ENCODE data around the gene FGF21.
A peak's percentile ranks its signal among the peaks of the same experiment; 100 is the strongest.

The FGF21 gene

DNA sequence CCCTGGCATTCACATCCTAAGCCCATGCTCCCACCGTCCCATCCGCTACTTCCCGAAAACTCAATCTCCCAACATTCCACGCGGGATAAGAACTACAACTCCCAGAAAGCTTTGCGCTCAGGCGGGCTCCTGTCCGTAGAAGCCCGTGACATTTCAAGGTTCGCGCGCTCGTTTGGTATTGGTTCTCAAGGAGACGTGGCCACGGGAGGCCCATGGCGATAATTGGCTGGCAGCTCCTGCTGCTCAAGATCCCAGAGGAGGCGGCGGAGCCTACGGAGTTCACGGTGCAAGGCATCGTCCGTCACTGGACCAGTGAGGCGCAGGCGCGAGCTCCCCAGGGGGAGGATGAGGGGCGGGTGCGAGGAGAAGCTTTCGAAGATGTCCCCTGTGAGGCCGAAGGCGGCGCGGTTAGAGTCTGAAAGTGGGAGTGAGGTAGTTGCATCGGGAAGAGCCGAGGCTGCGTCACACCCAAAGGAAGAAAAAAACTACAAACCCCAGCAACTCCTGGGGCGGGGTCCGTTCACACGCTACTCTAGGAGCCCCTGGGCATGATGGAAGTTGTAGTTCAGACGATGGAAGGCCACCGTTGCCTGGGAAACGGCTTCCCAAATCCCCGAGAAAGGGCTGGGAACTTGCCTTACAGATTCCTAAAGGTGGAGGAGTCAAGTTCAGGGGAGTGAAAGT is 34.6 kb upstream of the FGF21 start:
- no peaks in the 10 kb centered on the region for H3K27me3 Mint-ChIP-seq (ENCODE audit: low read depth)
- peak overlapping the region; percentile 94 for H3K4me3 Mint-ChIP-seq
- H3K36me3 Mint-ChIP-seq (ENCODE audit: low read depth), result peaks cover 8% of the 10 kb centered on the region
- H3K9me3 Mint-ChIP-seq, result peaks cover 12% of the 10 kb centered on the region
- H3K27ac Mint-ChIP-seq, result peak overlapping the region; percentile 99
- peaks cover 22% of the 10 kb centered on the region for H3K4me1 Mint-ChIP-seq (ENCODE audit: low read depth)

- Mint-ChIP-seq H3K27ac (peak overlapping the region; percentile 36), H3K36me3 (ENCODE audit: low read depth) (peaks cover 19% of the 10 kb centered on the region), H3K9me3 (peaks cover 23% of the 10 kb centered on the region), H3K27me3 (ENCODE audit: low read depth) (no peaks in the 10 kb centered on the region), H3K4me3 (no peak overlapping the region), H3K4me1 (ENCODE audit: low read depth) (peaks cover 29% of the 10 kb centered on the region)
Observed at GRCh38 chr19:48722196-48722708, 33.1 kb upstream of the FGF21 start.

GRCh38 chr19:48724796-48725753 is 30.2 kb upstream of the FGF21 start:
- Mint-ChIP-seq H3K4me1 (ENCODE audit: low read depth) (peaks cover 29% of the 10 kb centered on the region), H3K4me3 (peak overlapping the region; percentile 26), H3K9me3 (peaks cover 24% of the 10 kb centered on the region), H3K36me3 (ENCODE audit: low read depth) (peaks cover 25% of the 10 kb centered on the region), H3K27ac (peak overlapping the region; percentile 78), H3K27me3 (ENCODE audit: low read depth) (no peaks in the 10 kb centered on the region)

DNA sequence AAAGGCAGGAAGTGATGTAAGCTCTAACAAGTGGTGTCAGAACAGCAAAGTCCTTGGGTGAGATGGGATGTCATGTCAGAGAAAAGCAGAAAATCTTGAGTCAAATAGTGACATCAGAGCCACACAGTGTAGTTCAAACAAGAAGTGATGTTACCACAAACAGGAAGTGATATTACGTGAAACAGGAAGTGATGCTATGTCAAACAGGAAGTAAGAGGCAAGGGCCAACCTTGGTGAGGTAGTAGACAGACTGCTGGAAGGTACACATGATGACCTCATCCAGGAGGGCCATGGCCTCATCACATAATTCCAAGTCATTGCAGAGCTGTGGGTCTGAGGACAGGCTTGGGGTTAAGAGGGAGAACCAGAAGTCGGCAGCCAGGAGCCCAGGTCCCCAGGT is 28.8 kb upstream of the FGF21 start:
- H3K27ac Mint-ChIP-seq, result peak overlapping the region; percentile 95
- H3K4me3 Mint-ChIP-seq, result peak overlapping the region; percentile 15
- peaks cover 25% of the 10 kb centered on the region for H3K36me3 Mint-ChIP-seq (ENCODE audit: low read depth)
- H3K4me1 Mint-ChIP-seq (ENCODE audit: low read depth), result peaks cover 18% of the 10 kb centered on the region
- H3K9me3 Mint-ChIP-seq, result peaks cover 24% of the 10 kb centered on the region
- peaks cover 3% of the 10 kb centered on the region for H3K27me3 Mint-ChIP-seq (ENCODE audit: low read depth)

- Mint-ChIP-seq H3K36me3 (ENCODE audit: low read depth) (peaks cover 25% of the 10 kb centered on the region), H3K27me3 (ENCODE audit: low read depth) (peaks cover 4% of the 10 kb centered on the region), H3K27ac (no peak overlapping the region), H3K4me3 (no peak overlapping the region), H3K4me1 (ENCODE audit: low read depth) (peaks cover 17% of the 10 kb centered on the region), H3K9me3 (peaks cover 24% of the 10 kb centered on the region)
Observed at GRCh38 chr19:48728911-48729664, 26.2 kb upstream of the FGF21 start.

GRCh38 chr19:48731452-48731851 is 23.9 kb upstream of the FGF21 start:
- Mint-ChIP-seq H3K4me1 (ENCODE audit: low read depth) (peaks cover 3% of the 10 kb centered on the region), H3K27ac (no peak overlapping the region), H3K9me3 (peaks cover 9% of the 10 kb centered on the region), H3K36me3 (ENCODE audit: low read depth) (peaks cover 13% of the 10 kb centered on the region), H3K27me3 (ENCODE audit: low read depth) (peaks cover 4% of the 10 kb centered on the region), H3K4me3 (no peak overlapping the region)

GRCh38 chr19:48734625-48735024 is 20.7 kb upstream of the FGF21 start:
- Mint-ChIP-seq H3K4me1 (ENCODE audit: low read depth) (peaks cover 4% of the 10 kb centered on the region), H3K9me3 (no peaks in the 10 kb centered on the region), H3K27ac (no peak overlapping the region), H3K4me3 (no peak overlapping the region), H3K36me3 (ENCODE audit: low read depth) (no peaks in the 10 kb centered on the region), H3K27me3 (ENCODE audit: low read depth) (peaks cover 4% of the 10 kb centered on the region)

- Mint-ChIP-seq H3K36me3 (ENCODE audit: low read depth) (no peaks in the 10 kb centered on the region), H3K4me3 (no peak overlapping the region), H3K9me3 (no peaks in the 10 kb centered on the region), H3K27me3 (ENCODE audit: low read depth) (peaks cover 8% of the 10 kb centered on the region), H3K4me1 (ENCODE audit: low read depth) (peaks cover 6% of the 10 kb centered on the region), H3K27ac (no peak overlapping the region)
Observed at GRCh38 chr19:48735031-48735615, 20.2 kb upstream of the FGF21 start.

DNA sequence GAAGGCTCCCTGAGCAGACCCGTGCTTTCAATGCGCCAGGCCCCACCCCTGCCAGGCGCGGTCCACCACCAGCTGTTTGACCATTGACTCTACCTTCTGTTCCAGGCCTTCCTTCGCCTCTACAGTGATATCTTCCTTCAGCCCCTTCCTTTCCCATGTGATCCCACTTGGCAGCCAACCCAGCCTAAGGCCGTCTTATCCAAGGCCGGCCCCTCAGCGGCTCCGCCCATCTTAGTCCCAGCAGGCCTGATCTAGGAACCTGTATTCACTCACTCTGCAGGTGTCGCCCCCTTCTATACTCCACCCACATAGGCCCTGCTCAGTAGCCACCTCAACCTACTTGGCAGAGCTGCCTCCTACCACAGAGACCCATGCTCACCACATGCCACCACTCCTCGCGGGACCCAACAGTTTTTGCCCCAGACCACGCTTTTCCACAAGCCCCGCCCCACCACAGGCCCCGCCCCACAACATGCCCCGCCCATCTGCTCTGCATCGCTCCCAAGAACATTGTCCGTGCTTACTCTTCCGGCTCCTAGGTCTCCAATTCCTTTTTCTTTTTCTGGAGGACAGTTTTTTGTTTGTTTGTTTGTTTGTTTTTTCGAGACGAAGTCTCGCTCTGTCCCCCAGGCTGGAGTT is 17.8 kb upstream of the FGF21 start:
- Mint-ChIP-seq H3K4me3 (no peak overlapping the region), H3K36me3 (ENCODE audit: low read depth) (no peaks in the 10 kb centered on the region), H3K4me1 (ENCODE audit: low read depth) (peaks cover 12% of the 10 kb centered on the region), H3K9me3 (no peaks in the 10 kb centered on the region), H3K27me3 (ENCODE audit: low read depth) (peaks cover 12% of the 10 kb centered on the region), H3K27ac (no peak overlapping the region)

GRCh38 chr19:48738557-48739403 is 16.5 kb upstream of the FGF21 start:
- peaks cover 17% of the 10 kb centered on the region for H3K27me3 Mint-ChIP-seq (ENCODE audit: low read depth)
- no peak overlapping the region for H3K27ac Mint-ChIP-seq
- peak overlapping the region; percentile 17 for H3K4me3 Mint-ChIP-seq
- peaks cover 12% of the 10 kb centered on the region for H3K4me1 Mint-ChIP-seq (ENCODE audit: low read depth)
- H3K9me3 Mint-ChIP-seq, result no peaks in the 10 kb centered on the region
- no peaks in the 10 kb centered on the region for H3K36me3 Mint-ChIP-seq (ENCODE audit: low read depth)

DNA sequence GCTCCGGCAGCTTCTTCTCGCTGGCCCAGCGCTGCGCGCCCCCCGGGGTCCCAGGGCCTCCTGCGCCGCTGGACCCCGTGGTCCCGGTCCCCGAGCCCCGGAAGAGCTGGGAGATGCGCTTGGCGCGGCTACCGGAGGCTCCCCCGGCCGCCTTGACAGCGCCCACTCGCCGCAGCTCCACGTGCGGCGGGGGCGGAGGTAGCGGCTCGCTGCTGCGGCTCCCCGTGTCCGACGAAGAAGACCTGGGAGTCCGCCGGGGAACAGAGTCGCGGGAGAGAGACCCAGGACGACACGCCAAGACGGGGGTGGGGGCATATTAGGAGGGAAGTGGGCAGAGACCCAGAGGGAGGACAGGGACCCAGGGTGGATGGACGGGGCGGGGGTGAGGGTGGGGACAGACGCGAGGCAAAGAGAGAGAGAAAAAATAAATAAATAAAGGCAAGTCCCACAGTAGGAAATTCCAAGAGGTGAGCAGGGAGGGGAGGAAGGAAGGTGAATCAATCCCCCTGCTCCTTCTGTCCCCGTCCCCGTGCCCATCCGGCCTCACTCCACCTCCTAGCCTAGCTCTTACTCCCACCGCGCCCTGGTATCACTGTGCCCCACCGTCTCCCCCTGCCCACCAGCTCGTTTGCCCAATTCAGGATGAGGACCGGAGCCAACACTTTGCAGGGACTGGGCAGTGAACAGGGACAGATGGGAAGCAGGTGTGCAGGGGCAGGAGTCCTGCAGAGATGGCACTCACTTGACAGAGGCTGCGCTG is 15.7 kb upstream of the FGF21 start:
- no peak overlapping the region for H3K27ac Mint-ChIP-seq
- no peaks in the 10 kb centered on the region for H3K36me3 Mint-ChIP-seq (ENCODE audit: low read depth)
- H3K4me3 Mint-ChIP-seq, result no peak overlapping the region
- peaks cover 17% of the 10 kb centered on the region for H3K27me3 Mint-ChIP-seq (ENCODE audit: low read depth)
- no peaks in the 10 kb centered on the region for H3K9me3 Mint-ChIP-seq
- peaks cover 12% of the 10 kb centered on the region for H3K4me1 Mint-ChIP-seq (ENCODE audit: low read depth)

DNA sequence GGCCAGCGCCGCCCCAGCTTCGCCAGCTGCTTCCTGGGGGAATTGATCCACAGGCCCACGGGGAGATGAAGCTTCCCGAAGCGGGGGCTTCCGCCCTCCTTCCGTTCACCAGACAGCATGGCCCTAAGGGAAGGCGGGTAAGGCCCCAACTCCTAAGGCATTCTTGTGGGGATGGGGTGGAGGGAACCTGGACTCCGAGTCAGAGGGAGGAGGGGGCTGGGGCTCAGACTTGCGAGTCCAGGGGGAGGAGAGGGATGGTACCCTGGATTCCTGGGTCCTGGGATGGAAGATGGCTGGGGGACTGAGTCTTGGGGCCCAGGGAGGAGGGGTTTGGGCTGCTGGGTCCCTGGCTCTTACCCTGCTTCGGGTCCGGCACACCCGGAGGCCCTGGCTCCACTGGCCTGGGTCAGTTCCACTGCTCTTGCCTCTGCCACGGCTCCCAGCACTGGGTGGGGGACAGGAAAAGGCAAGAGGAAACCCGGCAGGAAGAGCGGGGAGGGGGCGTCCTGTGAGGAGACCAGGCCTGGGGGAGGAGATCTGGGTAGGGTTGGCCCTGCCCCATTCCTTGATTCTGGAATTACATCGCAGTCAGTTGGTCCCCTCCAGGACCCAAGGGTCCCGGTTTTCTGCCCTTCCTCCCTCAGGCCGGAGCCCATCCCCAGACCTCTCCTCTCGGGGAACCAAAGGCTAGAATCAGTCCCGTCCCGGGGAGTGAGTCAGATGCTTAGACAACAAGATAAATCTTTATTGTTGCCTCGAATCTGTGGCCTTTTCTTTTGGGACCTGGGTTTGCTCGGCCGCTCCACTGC is 15.0 kb upstream of the FGF21 start, which contains the start of gene RASIP1:
TSS of gene RASIP1 (minus strand) at position 447 of the 809 bp plus-strand sequence. CDS start at position 119, 328 bp downstream.
- H3K9me3 Mint-ChIP-seq, result no peaks in the 10 kb centered on the region
- H3K27ac Mint-ChIP-seq, result no peak within 1 kb of the TSS

More for the DNA sequence above, 15.0 kb upstream of the FGF21 start, which contains the start of gene RASIP1:
- Mint-ChIP-seq H3K27me3 (ENCODE audit: low read depth) (peaks cover 17% of the 10 kb centered on the region), H3K36me3 (ENCODE audit: low read depth) (no peaks in the 10 kb centered on the region), H3K4me1 (ENCODE audit: low read depth) (peaks cover 12% of the 10 kb centered on the region), H3K4me3 (no peak within 1 kb of the TSS)

Data from T-helper 1 cell treated with Interleukin-12 subunit alpha and Interleukin-12 subunit beta and Interleukin-4 antibody, amounts not matched to agents 30 μg/mL and 1 μg/mL, for 36 hours (primary cell).